GM12864 (cell line): ENCODE measurements around the gene NAA15.
A peak's percentile ranks its signal among the peaks of the same experiment; 100 is the strongest.
"Not testable (repeated sequence)": the region's sequence is repeated elsewhere in the genome, so short reads cannot be mapped to it uniquely, and the experiment has no call there.

Experiments used
- DNase-seq: peaks from one replicate; pipeline ENCODE4 v3.0.0-alpha.2; 2011; ENCODE audit warnings: low read depth
- H3K4me3 ChIP-seq: 2 replicates; pipeline ENCODE4 v1.5.1; 2011; ENCODE audit warnings: mild to moderate bottlenecking, low read depth, low read length, control low read depth
- TF ChIP-seq, protein P1 (sequence below): IDR thresholded peaks from 2 replicates; pipeline ENCODE4 v1.5.1; 2011; ENCODE audit warnings: low read depth, mild to moderate bottlenecking, moderate library complexity, low read length, control low read depth, inconsistent platforms; ENCODE audit errors: missing control alignments

The NAA15 gene

GRCh38 chr4:139311909-139312308, 10.6 kb downstream of the NAA15 start:
- TF ChIP-seq, protein P1, sequence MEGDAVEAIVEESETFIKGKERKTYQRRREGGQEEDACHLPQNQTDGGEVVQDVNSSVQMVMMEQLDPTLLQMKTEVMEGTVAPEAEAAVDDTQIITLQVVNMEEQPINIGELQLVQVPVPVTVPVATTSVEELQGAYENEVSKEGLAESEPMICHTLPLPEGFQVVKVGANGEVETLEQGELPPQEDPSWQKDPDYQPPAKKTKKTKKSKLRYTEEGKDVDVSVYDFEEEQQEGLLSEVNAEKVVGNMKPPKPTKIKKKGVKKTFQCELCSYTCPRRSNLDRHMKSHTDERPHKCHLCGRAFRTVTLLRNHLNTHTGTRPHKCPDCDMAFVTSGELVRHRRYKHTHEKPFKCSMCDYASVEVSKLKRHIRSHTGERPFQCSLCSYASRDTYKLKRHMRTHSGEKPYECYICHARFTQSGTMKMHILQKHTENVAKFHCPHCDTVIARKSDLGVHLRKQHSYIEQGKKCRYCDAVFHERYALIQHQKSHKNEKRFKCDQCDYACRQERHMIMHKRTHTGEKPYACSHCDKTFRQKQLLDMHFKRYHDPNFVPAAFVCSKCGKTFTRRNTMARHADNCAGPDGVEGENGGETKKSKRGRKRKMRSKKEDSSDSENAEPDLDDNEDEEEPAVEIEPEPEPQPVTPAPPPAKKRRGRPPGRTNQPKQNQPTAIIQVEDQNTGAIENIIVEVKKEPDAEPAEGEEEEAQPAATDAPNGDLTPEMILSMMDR = no peak
- H3K4me3 ChIP-seq = no peak overlapping the region
- no peak for DNase-seq

- TF ChIP-seq, protein P1 = no peak
- no peak for DNase-seq
- no peak overlapping the region for H3K4me3 ChIP-seq
Measured at GRCh38 chr4:139312552-139313332, 11.4 kb downstream of the NAA15 start.

- DNase-seq, H3K4me3 ChIP-seq: not testable (repeated sequence)
Measured at GRCh38 chr4:139313414-139313813, 12.1 kb downstream of the NAA15 start.

GRCh38 chr4:139314047-139314800, 12.9 kb downstream of the NAA15 start:
- H3K4me3 ChIP-seq = no peak overlapping the region
- no peak for DNase-seq
- TF ChIP-seq, protein P1 = no peak

- peak overlapping the region; percentile 35 for H3K4me3 ChIP-seq
- TF ChIP-seq, protein P1 = no peak
- DNase-seq = no peak
Measured at GRCh38 chr4:139315221-139315675, 13.9 kb downstream of the NAA15 start.

DNA sequence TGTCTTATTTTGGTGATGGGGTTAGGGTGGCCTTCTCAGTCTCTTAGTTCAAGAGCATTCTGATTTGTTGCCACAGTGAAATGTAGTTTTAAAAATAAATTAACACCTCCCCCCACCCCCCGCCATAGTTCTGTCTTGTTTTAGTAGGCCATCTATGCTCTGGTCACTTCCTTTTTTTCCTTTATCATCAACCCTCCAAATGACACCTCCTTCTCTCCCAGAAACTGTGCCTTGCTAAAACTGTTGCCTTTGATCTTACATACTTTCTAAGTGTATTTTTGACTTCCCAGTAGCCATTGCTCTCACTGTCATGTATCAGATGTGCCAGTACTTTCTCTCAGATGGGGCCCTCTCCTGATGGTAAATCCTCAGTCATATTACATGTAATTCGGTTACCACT, 15.4 kb downstream of the NAA15 start:
- no peak overlapping the region for H3K4me3 ChIP-seq
- TF ChIP-seq, protein P1 = no peak
- no peak for DNase-seq

GRCh38 chr4:139317635-139318034, 16.3 kb downstream of the NAA15 start:
- TF ChIP-seq, protein P1 = no peak
- no peak for DNase-seq
- no peak overlapping the region for H3K4me3 ChIP-seq
